Activated CD4-positive, alpha-beta T cell treated with anti-CD3 and anti-CD28 coated beads, Interleukin-2, amount 10 ng/mL, durations not matched to agents 7 days and 5 days (primary cell): ENCODE measurements around the gene SPATA2L. TPM values are rescaled to one million over a fixed set of nuclear protein-coding genes. Genes with fewer than 3 reads are reported as not detected.

Experiments
- CTCF ChIA-PET: fragments of 350-600 bp; sonication (Branson Sonifier 250); formaldehyde crosslinking; loops from one replicate; lab custom pipeline; 2021; ENCODE audit warnings: antibody characterized with exemption; lab: Charles Lee
- POLR2A ChIA-PET: fragments of 350-600 bp; sonication (Branson Sonifier 250); formaldehyde crosslinking; loops from one replicate; lab custom pipeline; 2021; ENCODE audit warnings: antibody characterized with exemption; lab: Charles Lee
- DNase-seq: peaks from one replicate; pipeline ENCODE4 v3.0.0-alpha.2; 2020
- H3K27ac Mint-ChIP-seq: one replicate; pipeline ENCODE4 v1.8.0; 2021; ENCODE audit warnings: mild to moderate bottlenecking, moderate library complexity, mixed read lengths
- H3K27me3 Mint-ChIP-seq: one replicate; pipeline ENCODE4 v1.8.0; 2021; ENCODE audit warnings: mixed read lengths
- H3K36me3 Mint-ChIP-seq: one replicate; pipeline ENCODE4 v1.8.0; 2021; ENCODE audit warnings: low read depth, mixed read lengths
- H3K4me1 Mint-ChIP-seq: one replicate; pipeline ENCODE4 v1.8.0; 2021; ENCODE audit warnings: mixed read lengths
- H3K4me3 Mint-ChIP-seq: one replicate; pipeline ENCODE4 v1.8.0; 2021; ENCODE audit warnings: mild to moderate bottlenecking, moderate library complexity, mixed read lengths
- H3K9me3 Mint-ChIP-seq: one replicate; pipeline ENCODE4 v1.8.0; 2021; ENCODE audit warnings: mixed read lengths
- total RNA-seq, 2 experiments: library from RNA; stranded (reverse); gene quantifications; one replicate each; pipeline ENCODE4 v1.2.3, GENCODE V29; 2021

Gene SPATA2L
- total RNA-seq, 2 experiments from 2014 or later: 5.3 to 8.0 TPM

- Mint-ChIP-seq H3K9me3 (no peaks in the 10 kb centered on the region), H3K27me3 (no peaks in the 10 kb centered on the region), H3K4me1 (peaks cover 37% of the 10 kb centered on the region), H3K36me3 (peaks cover 36% of the 10 kb centered on the region), H3K4me3 (peak overlapping the region; percentile 99), H3K27ac (peak overlapping the region; percentile 98)
- POLR2A ChIA-PET: interaction anchor here (0.6 to 1.3 kb wide), 5 partner anchors 10 to 398 kb away, joined by 3 read pairs; no protein-coding TSS in a partner anchor
- peak; percentile 95 for DNase-seq
- CTCF ChIA-PET: interaction anchor here (0.6 to 3.0 kb wide), 9 partner anchors 10 to 137 kb away, joined by 3 to 22 read pairs (median 4); partner anchors contain the start of gene SPATA2L
These were observed 22.1 kb upstream of the SPATA2L start for GRCh38 chr16:89723279-89724250.

- Mint-ChIP-seq H3K27me3 (no peaks in the 10 kb centered on the region), H3K4me1 (peaks cover 40% of the 10 kb centered on the region), H3K9me3 (no peaks in the 10 kb centered on the region), H3K36me3 (peaks cover 33% of the 10 kb centered on the region), H3K4me3 (peak overlapping the region; percentile 99), H3K27ac (peak overlapping the region; percentile 98)
- CTCF ChIA-PET: interaction anchor here (1.5 to 3.0 kb wide), 3 partner anchors 16 to 104 kb away, joined by 3 to 22 read pairs (median 5); partner anchors contain the start of gene SPATA2L
- POLR2A ChIA-PET: no interaction called here
- peak; percentile 88 for DNase-seq
These were observed 21.1 kb upstream of the SPATA2L start for GRCh38 chr16:89722392-89723278.

- Mint-ChIP-seq H3K36me3 (peaks cover 24% of the 10 kb centered on the region), H3K9me3 (no peaks in the 10 kb centered on the region), H3K4me3 (peak overlapping the region; percentile 99), H3K27ac (peak overlapping the region; percentile 98), H3K4me1 (peaks cover 32% of the 10 kb centered on the region), H3K27me3 (no peaks in the 10 kb centered on the region)
- peak; percentile 92 for DNase-seq
- ChIA-PET POLR2A (no interaction called here), CTCF (interaction anchor here (3.0 kb wide), 1 partner anchor 21 kb away, joined by 22 read pairs; the partner anchor contains the start of gene SPATA2L)
These were observed 20.3 kb upstream of the SPATA2L start for GRCh38 chr16:89721546-89722391.

DNA sequence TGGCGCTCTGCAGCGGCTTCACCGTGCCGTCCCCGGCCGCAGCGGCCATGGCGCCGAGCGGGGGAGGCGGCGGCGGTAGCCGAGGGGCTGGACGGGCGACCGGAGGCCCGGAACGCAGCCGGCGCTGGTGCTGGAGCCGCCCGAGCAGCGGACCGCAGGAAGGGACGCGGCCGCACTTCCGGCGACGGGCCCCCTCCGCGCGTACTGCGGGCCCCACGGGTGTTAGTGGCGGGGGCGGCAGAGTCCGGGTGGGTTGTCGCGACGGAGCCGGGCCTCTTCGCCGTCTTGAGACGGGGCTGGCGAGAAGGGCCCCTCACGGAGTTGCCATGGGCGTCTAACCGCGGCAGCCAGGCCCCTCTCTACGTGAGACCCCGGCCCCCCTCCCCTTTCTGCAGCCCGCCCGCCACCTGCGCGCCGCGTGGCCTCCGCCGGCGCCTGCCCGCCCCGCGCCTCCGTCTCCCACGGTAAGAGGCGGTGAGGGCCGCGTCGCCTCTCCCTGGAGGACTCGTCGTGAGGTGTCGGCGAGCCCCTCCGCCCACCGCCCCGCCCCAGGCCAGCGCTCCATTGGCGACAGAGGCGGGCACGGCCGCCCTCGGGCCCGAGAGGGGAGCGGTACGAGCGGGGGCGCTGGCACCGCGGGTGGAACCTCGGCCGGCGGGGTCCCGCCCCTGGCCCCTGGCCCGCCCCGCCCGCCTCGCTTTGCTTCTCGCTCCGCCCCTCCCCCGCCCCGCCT lies 19.5 kb upstream of the SPATA2L start, which contains the start of the genes VPS9D1 and ZNF276:
Gene VPS9D1 (minus strand): TSS at position 86 of the 733 bp plus-strand sequence. CDS start 37 bp downstream, at position 49.
Gene ZNF276 (plus strand): TSS at position 725 of the 733 bp plus-strand sequence. CDS start 104 bp downstream, outside the sequence.
- Mint-ChIP-seq H3K27ac (peak within 1 kb of the TSS; percentile 98), H3K4me3 (peak within 1 kb of the TSS; percentile 99), H3K4me1 (peaks cover 31% of the 10 kb centered on the region), H3K36me3 (peaks cover 26% of the 10 kb centered on the region), H3K9me3 (no peaks in the 10 kb centered on the region), H3K27me3 (no peaks in the 10 kb centered on the region)
- ChIA-PET POLR2A (no interaction called here), CTCF (interaction anchor here (7.3 kb wide), 1 partner anchor 13 kb away, joined by 46 read pairs; no protein-coding TSS in a partner anchor)
- peak; percentile 84 for DNase-seq

DNA sequence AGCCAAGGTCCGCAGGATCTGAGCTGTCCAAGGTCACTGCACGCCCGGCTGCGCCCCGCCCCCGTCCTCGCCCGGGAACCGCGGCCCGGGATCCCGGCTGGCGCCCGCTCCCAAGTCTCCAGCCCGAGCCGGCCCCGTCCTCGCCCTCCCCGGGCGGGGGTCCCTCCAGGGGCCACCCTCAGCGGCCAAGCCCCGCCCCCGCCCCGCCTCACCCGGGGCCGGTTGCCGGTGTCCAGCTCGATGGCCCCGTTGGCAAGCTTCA lies 19.0 kb upstream of the SPATA2L start:
- no peak for DNase-seq
- ChIA-PET CTCF (interaction anchor here (7.3 kb wide), 1 partner anchor 12 kb away, joined by 46 read pairs; no protein-coding TSS in a partner anchor), POLR2A (no interaction called here)
- Mint-ChIP-seq H3K4me1 (peaks cover 31% of the 10 kb centered on the region), H3K36me3 (peaks cover 26% of the 10 kb centered on the region), H3K27ac (no peak overlapping the region), H3K4me3 (peak overlapping the region; percentile 61), H3K27me3 (no peaks in the 10 kb centered on the region), H3K9me3 (no peaks in the 10 kb centered on the region)

- Mint-ChIP-seq H3K4me3 (peak overlapping the region; percentile 25), H3K4me1 (peaks cover 26% of the 10 kb centered on the region), H3K36me3 (peaks cover 14% of the 10 kb centered on the region), H3K9me3 (no peaks in the 10 kb centered on the region), H3K27ac (peak overlapping the region; percentile 63), H3K27me3 (no peaks in the 10 kb centered on the region)
- CTCF ChIA-PET: interaction anchor here (0.7 to 7.3 kb wide), 2 partner anchors 10 to 109 kb away, joined by 3 to 46 read pairs; no protein-coding TSS in a partner anchor
- POLR2A ChIA-PET: no interaction called here
- no peak for DNase-seq
These were observed 16.4 kb upstream of the SPATA2L start for GRCh38 chr16:89717688-89718505.

DNA sequence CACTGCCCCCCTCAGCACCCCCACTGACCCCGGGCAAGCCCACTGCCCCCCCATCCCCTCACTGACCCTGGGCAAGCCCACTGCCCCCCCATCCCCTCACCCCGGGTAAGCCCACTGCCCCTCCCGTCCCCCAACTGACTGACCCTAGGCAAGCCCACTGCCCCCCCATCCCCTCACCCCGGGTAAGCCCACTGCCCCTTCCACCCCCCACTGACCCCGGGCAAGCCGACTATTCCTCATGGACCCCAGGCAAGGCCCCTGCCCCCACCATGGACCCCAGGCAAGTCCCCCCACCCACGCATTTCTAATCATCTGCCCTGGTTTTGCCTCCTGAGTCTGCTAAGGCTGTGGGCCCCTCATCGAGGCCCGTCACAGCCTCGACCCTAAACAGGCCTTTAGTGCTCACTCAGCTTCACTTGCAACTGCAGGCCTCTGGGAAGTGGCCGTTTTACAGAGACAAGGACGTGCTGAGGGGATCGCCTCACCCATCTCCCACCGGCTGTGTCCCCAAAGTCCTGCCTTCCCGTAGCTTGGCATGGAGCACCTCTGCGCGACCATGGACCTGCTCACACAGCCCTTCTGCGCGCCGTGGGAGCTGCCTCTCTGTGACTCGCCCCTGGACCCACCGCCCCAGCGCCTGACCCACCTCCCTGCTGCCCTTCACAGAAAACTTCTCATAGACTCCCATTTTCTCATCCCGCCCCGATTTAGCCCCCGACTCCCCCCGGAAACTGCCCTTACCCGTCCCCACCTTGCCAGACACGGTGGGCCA lies 15.6 kb upstream of the SPATA2L start:
- DNase-seq: no peak
- Mint-ChIP-seq H3K36me3 (peaks cover 9% of the 10 kb centered on the region), H3K9me3 (no peaks in the 10 kb centered on the region), H3K27me3 (no peaks in the 10 kb centered on the region), H3K27ac (no peak overlapping the region), H3K4me3 (no peak overlapping the region), H3K4me1 (peaks cover 29% of the 10 kb centered on the region)
- ChIA-PET POLR2A (no interaction called here), CTCF (interaction anchor here (0.6 to 7.3 kb wide), 4 partner anchors 9 to 110 kb away, joined by 3 to 46 read pairs (median 4); partner anchors contain the start of gene SPATA2L)

GRCh38 chr16:89716493-89716892 lies 15.0 kb upstream of the SPATA2L start:
- H3K27me3 Mint-ChIP-seq: no peaks in the 10 kb centered on the region
- POLR2A ChIA-PET: no interaction called here

DNA sequence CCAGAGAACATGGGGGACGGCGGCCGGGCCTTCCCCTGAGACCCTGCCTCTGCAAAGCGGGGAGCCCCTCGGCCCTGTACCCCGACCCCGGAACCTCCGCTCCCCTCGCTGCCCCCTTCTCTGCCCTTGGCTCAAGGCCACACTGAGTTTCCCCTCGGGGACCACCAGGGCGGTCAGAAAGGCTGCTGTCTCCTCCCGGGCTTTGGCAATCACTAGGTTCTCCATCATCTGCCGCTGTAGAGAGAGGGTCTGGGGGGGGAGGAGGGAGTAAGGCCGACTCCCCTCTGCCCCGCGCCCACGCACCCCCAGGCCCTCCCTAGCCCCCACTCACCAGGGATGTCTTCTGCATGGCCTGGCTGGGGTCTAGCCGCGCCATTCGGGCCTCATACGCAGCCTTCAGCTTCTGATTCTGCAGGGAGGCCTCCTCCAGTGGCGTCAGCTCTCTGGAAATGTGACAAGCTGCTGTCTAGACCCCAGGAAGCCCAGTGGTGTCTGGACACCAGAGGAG lies 10.8 kb upstream of the SPATA2L start:
- Mint-ChIP-seq H3K36me3 (peaks cover 9% of the 10 kb centered on the region), H3K27ac (no peak overlapping the region), H3K27me3 (no peaks in the 10 kb centered on the region), H3K4me1 (peaks cover 9% of the 10 kb centered on the region), H3K9me3 (no peaks in the 10 kb centered on the region), H3K4me3 (peak overlapping the region; percentile 64)
- DNase-seq: no peak
- CTCF ChIA-PET: interaction anchor here (1.0 to 1.1 kb wide), 2 partner anchors 10 to 12 kb away, joined by 4 to 5 read pairs; no protein-coding TSS in a partner anchor
- POLR2A ChIA-PET: no interaction called here

More at GRCh38 chr16:89716493-89716892, 15.0 kb upstream of the SPATA2L start:
- Mint-ChIP-seq H3K4me3 (no peak overlapping the region), H3K27ac (no peak overlapping the region), H3K36me3 (peaks cover 9% of the 10 kb centered on the region), H3K4me1 (peaks cover 29% of the 10 kb centered on the region), H3K9me3 (no peaks in the 10 kb centered on the region)
- DNase-seq: no peak
- CTCF ChIA-PET: interaction anchor here (0.6 to 7.3 kb wide), 5 partner anchors 8 to 53 kb away, joined by 3 to 46 read pairs (median 4); partner anchors contain the start of gene SPATA2L
